ENCODE measurements around the gene ERO1B.
A peak's percentile ranks its signal among the peaks of the same experiment; 100 is the strongest.

ERO1B gene

DNA sequence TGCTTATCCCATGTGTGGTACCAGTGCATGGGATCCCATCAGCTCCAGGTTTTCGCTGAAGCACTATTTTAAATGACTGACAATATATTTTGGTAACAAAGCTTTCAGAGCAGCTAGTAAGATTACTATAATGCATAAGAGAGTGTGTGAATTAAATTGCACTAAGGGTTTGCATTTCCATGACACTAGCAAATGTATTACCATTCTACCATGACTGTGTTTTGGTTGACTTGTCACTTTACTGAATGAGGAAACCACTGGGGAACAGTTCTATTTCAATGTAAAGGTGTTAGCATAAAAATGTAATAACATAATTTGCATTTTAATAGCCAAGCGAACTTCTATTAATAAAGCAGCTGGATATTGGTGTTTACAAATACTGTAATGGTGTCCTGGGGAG, 31.7 kb upstream of the ERO1B start:
- DNase-seq (ENCODE audit: extremely low read depth, insufficient read length) = no peak
- no peak overlapping the region for H3K4me3 ChIP-seq (replicated peaks; ENCODE audit: low read depth, low read length)
- no peaks in the 10 kb centered on the region for H3K36me3 ChIP-seq (ENCODE audit: control insufficient read depth, insufficient read depth, low read length)
- TF ChIP-seq, protein P1, sequence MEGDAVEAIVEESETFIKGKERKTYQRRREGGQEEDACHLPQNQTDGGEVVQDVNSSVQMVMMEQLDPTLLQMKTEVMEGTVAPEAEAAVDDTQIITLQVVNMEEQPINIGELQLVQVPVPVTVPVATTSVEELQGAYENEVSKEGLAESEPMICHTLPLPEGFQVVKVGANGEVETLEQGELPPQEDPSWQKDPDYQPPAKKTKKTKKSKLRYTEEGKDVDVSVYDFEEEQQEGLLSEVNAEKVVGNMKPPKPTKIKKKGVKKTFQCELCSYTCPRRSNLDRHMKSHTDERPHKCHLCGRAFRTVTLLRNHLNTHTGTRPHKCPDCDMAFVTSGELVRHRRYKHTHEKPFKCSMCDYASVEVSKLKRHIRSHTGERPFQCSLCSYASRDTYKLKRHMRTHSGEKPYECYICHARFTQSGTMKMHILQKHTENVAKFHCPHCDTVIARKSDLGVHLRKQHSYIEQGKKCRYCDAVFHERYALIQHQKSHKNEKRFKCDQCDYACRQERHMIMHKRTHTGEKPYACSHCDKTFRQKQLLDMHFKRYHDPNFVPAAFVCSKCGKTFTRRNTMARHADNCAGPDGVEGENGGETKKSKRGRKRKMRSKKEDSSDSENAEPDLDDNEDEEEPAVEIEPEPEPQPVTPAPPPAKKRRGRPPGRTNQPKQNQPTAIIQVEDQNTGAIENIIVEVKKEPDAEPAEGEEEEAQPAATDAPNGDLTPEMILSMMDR (IDR thresholded peaks at IDR 0.05; ENCODE audit: insufficient read depth, low read length, poor library complexity, severe bottlenecking) = no peak
- H3K27me3 ChIP-seq (replicated peaks; ENCODE audit: control insufficient read depth, insufficient read depth, low read length) = no peaks in the 10 kb centered on the region

DNA sequence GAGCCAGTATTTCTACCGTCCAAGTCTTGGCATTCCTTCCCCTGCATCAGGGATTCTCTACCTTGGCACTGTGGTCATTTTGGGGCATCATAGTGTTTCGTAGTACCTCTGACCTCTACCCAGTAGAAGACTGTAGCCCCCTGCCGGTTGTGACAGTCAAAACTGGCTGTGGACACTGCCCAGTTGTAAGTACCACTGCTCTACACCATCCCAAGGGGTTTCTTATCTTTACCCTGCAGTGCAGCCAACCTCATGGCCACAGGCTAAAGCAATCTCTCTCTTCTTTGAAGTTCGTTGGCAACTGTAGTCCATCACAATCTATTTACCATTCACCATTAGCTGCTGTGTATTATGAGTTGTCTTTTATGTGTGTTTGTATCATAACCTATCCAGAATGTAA, 29.3 kb upstream of the ERO1B start:
- no peak for DNase-seq (ENCODE audit: extremely low read depth, insufficient read length)
- H3K4me3 ChIP-seq (replicated peaks; ENCODE audit: low read depth, low read length) = no peak overlapping the region
- no peaks in the 10 kb centered on the region for H3K36me3 ChIP-seq (ENCODE audit: control insufficient read depth, insufficient read depth, low read length)
- TF ChIP-seq, protein P1 (IDR thresholded peaks at IDR 0.05; ENCODE audit: insufficient read depth, low read length, poor library complexity, severe bottlenecking) = peak; percentile 20
- H3K27me3 ChIP-seq (replicated peaks; ENCODE audit: control insufficient read depth, insufficient read depth, low read length) = no peaks in the 10 kb centered on the region

DNA sequence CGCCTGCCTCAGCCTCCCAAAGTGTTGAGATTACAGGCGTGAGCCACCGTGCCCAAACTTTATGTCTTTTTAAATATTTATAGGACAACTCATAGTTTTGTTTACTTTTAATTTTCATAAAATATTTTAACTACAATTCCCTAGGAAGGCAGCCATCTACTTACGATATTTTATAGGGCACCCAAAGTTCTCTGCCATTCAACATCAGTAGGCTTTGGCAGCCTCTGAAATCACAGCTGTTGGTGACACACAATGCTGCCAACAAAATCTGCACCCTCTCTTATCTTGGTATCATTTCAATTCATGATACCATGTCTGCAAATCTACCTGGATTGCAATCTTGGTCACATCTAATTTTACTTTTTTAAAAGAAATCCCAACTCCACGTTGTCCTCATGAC, 27.1 kb upstream of the ERO1B start:
- Histone ChIP-seq H3K36me3 (ENCODE audit: control insufficient read depth, insufficient read depth, low read length) (no peaks in the 10 kb centered on the region), H3K27me3 (replicated peaks; ENCODE audit: control insufficient read depth, insufficient read depth, low read length) (no peaks in the 10 kb centered on the region), H3K4me3 (replicated peaks; ENCODE audit: low read depth, low read length) (no peak overlapping the region)
- no peak for DNase-seq (ENCODE audit: extremely low read depth, insufficient read length)
- TF ChIP-seq, protein P1 (IDR thresholded peaks at IDR 0.05; ENCODE audit: insufficient read depth, low read length, poor library complexity, severe bottlenecking) = no peak

DNA sequence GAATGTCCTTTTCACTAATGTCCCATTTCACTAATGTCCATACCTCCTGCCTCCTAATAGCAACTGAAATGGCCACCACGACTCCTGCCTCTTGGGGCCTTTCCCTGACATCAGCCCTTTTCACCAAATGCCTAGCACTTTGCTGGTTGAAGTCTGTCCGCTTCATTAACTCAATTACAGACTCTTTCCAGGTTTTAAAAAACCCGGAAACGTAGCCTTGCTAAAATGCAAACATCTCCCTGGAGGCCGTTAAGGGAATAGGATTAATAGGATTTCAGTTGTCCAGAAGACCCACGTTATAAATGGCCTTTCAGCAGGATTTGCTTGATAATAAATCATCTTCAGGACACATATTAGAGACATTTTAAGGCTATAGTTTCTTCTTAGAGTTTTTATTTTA, 25.7 kb upstream of the ERO1B start:
- Histone ChIP-seq H3K36me3 (ENCODE audit: control insufficient read depth, insufficient read depth, low read length) (no peaks in the 10 kb centered on the region), H3K4me3 (replicated peaks; ENCODE audit: low read depth, low read length) (no peak overlapping the region), H3K27me3 (replicated peaks; ENCODE audit: control insufficient read depth, insufficient read depth, low read length) (no peaks in the 10 kb centered on the region)
- no peak for DNase-seq (ENCODE audit: extremely low read depth, insufficient read length)
- TF ChIP-seq, protein P1 (IDR thresholded peaks at IDR 0.05; ENCODE audit: insufficient read depth, low read length, poor library complexity, severe bottlenecking) = no peak

DNA sequence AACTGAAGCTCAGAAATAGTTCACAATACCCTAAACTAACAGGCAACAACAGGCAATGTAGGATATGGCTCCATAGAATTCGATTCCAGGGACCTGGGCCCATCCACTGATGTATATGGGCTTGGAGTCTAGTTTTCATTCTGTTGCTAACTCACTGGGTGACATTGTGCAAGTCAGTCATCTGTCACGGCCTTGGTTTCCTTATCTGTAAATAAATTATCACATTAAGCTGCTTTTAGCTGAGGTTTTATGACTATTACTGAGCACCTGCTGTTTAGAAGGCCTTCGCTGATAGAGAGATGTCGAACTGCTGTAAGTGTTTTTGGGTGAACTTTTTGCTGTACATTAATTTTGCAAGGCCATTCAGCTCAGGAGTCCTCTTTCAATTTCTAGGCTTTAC, 22.9 kb upstream of the ERO1B start:
- Histone ChIP-seq H3K27me3 (replicated peaks; ENCODE audit: control insufficient read depth, insufficient read depth, low read length) (no peaks in the 10 kb centered on the region), H3K36me3 (ENCODE audit: control insufficient read depth, insufficient read depth, low read length) (no peaks in the 10 kb centered on the region), H3K4me3 (replicated peaks; ENCODE audit: low read depth, low read length) (no peak overlapping the region)
- DNase-seq (ENCODE audit: extremely low read depth, insufficient read length) = no peak
- TF ChIP-seq, protein P1 (IDR thresholded peaks at IDR 0.05; ENCODE audit: insufficient read depth, low read length, poor library complexity, severe bottlenecking) = no peak

DNA sequence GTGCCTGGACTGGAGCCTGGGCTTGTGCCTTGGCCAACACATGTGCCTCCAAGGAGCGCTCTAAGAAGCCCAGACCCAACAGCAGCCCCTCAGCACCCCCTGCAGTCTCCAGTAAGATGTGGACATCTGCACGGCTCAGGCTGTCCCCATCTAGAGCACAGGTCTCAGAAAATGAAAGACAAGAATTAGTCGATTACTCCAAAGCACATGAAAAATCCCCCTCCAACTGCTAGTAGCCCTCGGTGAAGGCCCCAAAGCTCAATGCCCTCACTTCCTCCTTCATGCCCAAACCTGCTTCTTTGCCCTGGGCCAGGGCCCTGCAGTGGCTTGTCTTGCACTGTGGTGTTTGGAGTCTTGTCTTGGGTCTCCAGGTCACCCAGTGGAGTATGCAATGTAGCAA, 21.9 kb upstream of the ERO1B start:
- H3K27me3 ChIP-seq (replicated peaks; ENCODE audit: control insufficient read depth, insufficient read depth, low read length) = no peaks in the 10 kb centered on the region
- DNase-seq (ENCODE audit: extremely low read depth, insufficient read length) = peak; percentile 48
- H3K36me3 ChIP-seq (ENCODE audit: control insufficient read depth, insufficient read depth, low read length) = no peaks in the 10 kb centered on the region
- H3K4me3 ChIP-seq (replicated peaks; ENCODE audit: low read depth, low read length) = no peak overlapping the region
- TF ChIP-seq, protein P1 (IDR thresholded peaks at IDR 0.05; ENCODE audit: insufficient read depth, low read length, poor library complexity, severe bottlenecking) = peak; percentile 69
